H1 (cell line): ENCODE measurements around the gene PLEKHG3. TPM values are rescaled to one million over a fixed set of nuclear protein-coding genes. Genes with fewer than 3 reads are reported as not detected.
A peak's percentile ranks its signal among the peaks of the same experiment; 100 is the strongest.

Experiments used
- CTCF ChIA-PET: fragments of 300-600 bp; sonication (Branson Sonifier 250); formaldehyde crosslinking; loops from one replicate; lab custom pipeline; 2021; ENCODE audit not compliant: partially characterized antibody; lab: Charles Lee
- POLR2A ChIA-PET: fragments of 300-600 bp; sonication (Branson Sonifier 250); formaldehyde crosslinking; loops from one replicate; lab custom pipeline; 2021; ENCODE audit warnings: inconsistent platforms; ENCODE audit not compliant: partially characterized antibody; lab: Charles Lee
- DNase-seq, 2 experiments: peaks; one replicate each; pipeline versions ENCODE4 v3.0.0 to v3.0.0-alpha.2; 2010 to 2022; ENCODE audit warnings: low spot score in 2 of 2, low read depth in 1 of 2, mixed read lengths in 1 of 2
- FAIRE-seq: peaks from 2 replicates; lab custom pipeline; 2011; peaks lifted over from hg19 to GRCh38; lab: Jason Lieb, UNC
- H2AFZ ChIP-seq: 2 replicates; pipeline ENCODE4 v1.8.1; 2012; ENCODE audit warnings: low read length, inconsistent platforms
- H2AK5ac ChIP-seq: 2 replicates; pipeline ENCODE4 v1.6.1; 2013; ENCODE audit warnings: low read depth, low read length
- H2BK120ac ChIP-seq: replicated peaks from 2 replicates; pipeline ENCODE3; 2013; ENCODE audit warnings: low read depth, low read length, inconsistent platforms
- H2BK12ac ChIP-seq: 2 replicates; pipeline ENCODE4 v1.6.1; 2013; ENCODE audit warnings: low read depth, low read length
- H2BK15ac ChIP-seq: 2 replicates; pipeline ENCODE4 v1.6.1; 2013; ENCODE audit warnings: low read length
- H2BK20ac ChIP-seq: 2 replicates; pipeline ENCODE4 v1.6.1; 2013; ENCODE audit warnings: low read length
- H2BK5ac ChIP-seq: 2 replicates; pipeline ENCODE4 v1.6.1; 2013; ENCODE audit warnings: low read depth, low read length
- H3K14ac ChIP-seq: 2 replicates; pipeline ENCODE4 v1.6.1; 2013; ENCODE audit warnings: inconsistent platforms; ENCODE audit not compliant: insufficient read length
- H3K18ac ChIP-seq: 2 replicates; pipeline ENCODE4 v1.6.1; 2013; ENCODE audit warnings: low read length; ENCODE audit errors: extremely low read depth
- H3K23ac ChIP-seq: 2 replicates; pipeline ENCODE4 v1.6.1; 2013; ENCODE audit warnings: inconsistent platforms; ENCODE audit not compliant: insufficient read length
- H3K23me2 ChIP-seq: 2 replicates; pipeline ENCODE4 v1.6.1; 2013; ENCODE audit warnings: low read depth, low read length
- H3K27ac ChIP-seq: 2 replicates; pipeline ENCODE4 v1.6.1; 2011; ENCODE audit warnings: low read depth, low read length, inconsistent platforms
- H3K27me3 ChIP-seq, 4 experiments: replicated peaks in 1 of 4; 1 replicate in 1 of 4; 2 replicates in 3 of 4; pipeline versions ENCODE4 v1.6.1 to v1.8.1; 2011 to 2013; ENCODE audit warnings: low read length in 3 of 4, mild to moderate bottlenecking in 3 of 4, inconsistent platforms in 2 of 4, mixed read lengths in 2 of 4, moderate library complexity in 1 of 4; ENCODE audit not compliant: control insufficient read depth in 3 of 4, insufficient read depth in 3 of 4; ENCODE audit errors: extremely low read depth in 1 of 4
- H3K36me3 ChIP-seq, 4 experiments: 2 replicates each; pipeline versions ENCODE4 v1.6.1 to v1.8.1; 2011 to 2013; ENCODE audit warnings: mild to moderate bottlenecking in 4 of 4, low read length in 3 of 4, moderate library complexity in 2 of 4, control low read depth in 1 of 4, inconsistent platforms in 1 of 4; ENCODE audit not compliant: insufficient read depth in 4 of 4, control insufficient read depth in 2 of 4
- H3K4ac ChIP-seq: replicated peaks from 2 replicates; pipeline ENCODE3; 2013; ENCODE audit warnings: low read length, low read depth, mixed read lengths, inconsistent platforms; ENCODE audit not compliant: insufficient read length
- H3K4me1 ChIP-seq, 4 experiments: replicated peaks in 1 of 4; 1 replicate in 1 of 4; 2 replicates in 3 of 4; pipeline versions ENCODE4 v1.6.1 to v1.8.1; 2011 to 2013; ENCODE audit warnings: low read length in 3 of 4, inconsistent platforms in 2 of 4, mixed read lengths in 1 of 4; ENCODE audit not compliant: insufficient read depth in 4 of 4, control insufficient read depth in 3 of 4
- H3K4me2 ChIP-seq, 2 experiments: 2 replicates each; pipeline versions ENCODE4 v1.6.1 to v1.8.1; 2011 to 2013; ENCODE audit warnings: low read depth in 2 of 2, low read length in 2 of 2, control low read depth in 1 of 2, inconsistent platforms in 1 of 2, mild to moderate bottlenecking in 1 of 2; ENCODE audit not compliant: insufficient read depth in 1 of 2
- H3K4me3 ChIP-seq, 4 experiments: fragments of 200-600, 300-600 bp in 1 of 4; sonication (generic), shearing (Covaris generic), sonication (Bioruptor Twin) in 1 of 4; 2 replicates each; pipeline versions ENCODE4 v1.5.1 to v1.8.1; 2011 to 2016; ENCODE audit warnings: low read length in 4 of 4, low read depth in 3 of 4, control low read depth in 2 of 4, inconsistent platforms in 2 of 4, mild to moderate bottlenecking in 2 of 4, mixed read lengths in 1 of 4, moderate library complexity in 1 of 4; ENCODE audit not compliant: insufficient read depth in 2 of 4; ENCODE audit errors: extremely low read depth in 1 of 4
- H3K56ac ChIP-seq: replicated peaks from 2 replicates; pipeline ENCODE3; 2013; ENCODE audit warnings: low read depth, mild to moderate bottlenecking, mixed read lengths, low read length, inconsistent platforms; ENCODE audit not compliant: insufficient read length
- H3K79me1 ChIP-seq: 2 replicates; pipeline ENCODE4 v1.6.1; 2013; ENCODE audit warnings: low read depth, low read length, control low read depth
- H3K79me2 ChIP-seq, 2 experiments: 2 replicates each; pipeline versions ENCODE4 v1.6.1 to v1.8.1; 2012 to 2013; ENCODE audit warnings: low read length in 2 of 2, mild to moderate bottlenecking in 2 of 2, inconsistent platforms in 1 of 2; ENCODE audit not compliant: insufficient read depth in 2 of 2, control insufficient read depth in 1 of 2
- H3K9ac ChIP-seq, 4 experiments: replicated peaks in 1 of 4; 1 replicate in 1 of 4; 2 replicates in 3 of 4; pipeline versions ENCODE4 v1.6.1 to v1.8.1; 2011 to 2013; ENCODE audit warnings: low read depth in 3 of 4, low read length in 3 of 4, control low read depth in 2 of 4, mild to moderate bottlenecking in 2 of 4, moderate library complexity in 2 of 4, inconsistent platforms in 1 of 4; ENCODE audit errors: extremely low read depth in 1 of 4
- H3K9me3 ChIP-seq, 2 experiments: 2 replicates each; pipeline versions ENCODE4 v1.6.1 to v1.8.1; 2012 to 2013; ENCODE audit warnings: mild to moderate bottlenecking in 2 of 2, moderate library complexity in 2 of 2, control low read depth in 1 of 2, inconsistent platforms in 1 of 2, low read depth in 1 of 2, low read length in 1 of 2, mixed read lengths in 1 of 2; ENCODE audit not compliant: insufficient read depth in 2 of 2
- H4K20me1 ChIP-seq, 2 experiments: replicated peaks in 1 of 2; 2 replicates each; pipeline versions ENCODE3 to v1.8.1; 2011 to 2013; ENCODE audit warnings: inconsistent platforms in 2 of 2, low read length in 2 of 2, mild to moderate bottlenecking in 1 of 2; ENCODE audit not compliant: insufficient read depth in 2 of 2, control insufficient read depth in 1 of 2
- H4K5ac ChIP-seq: 2 replicates; pipeline ENCODE4 v1.6.1; 2013; ENCODE audit warnings: low read length, low read depth, mixed read lengths, inconsistent platforms; ENCODE audit not compliant: insufficient read length
- H4K8ac ChIP-seq: 2 replicates; pipeline ENCODE4 v1.8.0; 2013; ENCODE audit warnings: mild to moderate bottlenecking, moderate library complexity, low read length, inconsistent platforms; ENCODE audit not compliant: insufficient read depth; ENCODE audit errors: extremely low read depth
- H4K91ac ChIP-seq: replicated peaks from 2 replicates; pipeline ENCODE3; 2013; ENCODE audit warnings: low read length, mixed read lengths, inconsistent platforms; ENCODE audit not compliant: insufficient read length
- CBX5 ChIP-seq: fragments of 300-800, 300-1000 bp; sonication (generic); IDR thresholded peaks from 2 replicates; pipeline ENCODE4 v1.7.1; 2016; ENCODE audit warnings: antibody characterized with exemption, low read length, low read depth
- FOSL1 ChIP-seq: IDR thresholded peaks from 2 replicates; pipeline ENCODE4 v1.6.1; 2011; ENCODE audit warnings: mild to moderate bottlenecking, low read depth, low read length, moderate library complexity; ENCODE audit not compliant: insufficient read depth
- GABPA ChIP-seq: IDR thresholded peaks from 2 replicates; pipeline ENCODE4 v1.6.1; 2011; ENCODE audit warnings: mild to moderate bottlenecking, low read length, moderate library complexity, borderline replicate concordance; ENCODE audit not compliant: insufficient read depth
- POLR2A ChIP-seq, 2 experiments: IDR thresholded peaks; 1 replicate in 1 of 2; 2 replicates in 1 of 2; pipeline ENCODE4 v1.6.1; 2011; ENCODE audit warnings: low read depth in 2 of 2, low read length in 2 of 2, mild to moderate bottlenecking in 2 of 2; ENCODE audit errors: control extremely low read depth in 1 of 2
- USF2 ChIP-seq: IDR thresholded peaks from 2 replicates; pipeline ENCODE4 v1.6.1; 2011; ENCODE audit warnings: low read length, improper control_type of control experiment
- ZNF274 ChIP-seq: IDR thresholded peaks from 2 replicates; pipeline ENCODE4 v1.7.0; 2012; ENCODE audit warnings: low read length, borderline replicate concordance; ENCODE audit errors: extremely low read depth
- WGBS, 2 experiments: shearing (Covaris generic) in 1 of 2; methylation state at CpG; one replicate each; pipeline versions ENCODE4 v1.1.6 to v1.1.7; 2013 to 2015; ENCODE audit warnings: low lambda C conversion rate in 2 of 2, mixed read lengths in 2 of 2, inconsistent platforms in 1 of 2, low coverage in 1 of 2, missing lambda C conversion rate in 1 of 2; ENCODE audit not compliant: insufficient replicate concordance in 2 of 2, insufficient coverage in 1 of 2, insufficient read length in 1 of 2; ENCODE audit errors: extremely low coverage in 1 of 2, missing lambda C conversion rate in 1 of 2; 5-methylcytosine and 5-hydroxymethylcytosine counted together
- polyA plus RNA-seq, 7 experiments: library from polyadenylated mRNA; depleted of rRNA in 3 of 7; stranded (reverse) in 5 of 7; unstranded in 2 of 7; fragments of >200 nt in 5 of 7; fragments of 200-250 nt in 2 of 7; gene quantifications; 1 replicate in 5 of 7; 2 replicates in 1 of 7; 4 replicates in 1 of 7; pipeline versions ENCODE4 v1.2.1 to v1.2.3, GENCODE V29; 2011 to 2013; ENCODE audit warnings: missing spikeins in 2 of 7, mixed read lengths in 2 of 7
- total RNA-seq: library from RNA; stranded (reverse); fragmentation: NEBNext Ultra II Directional; extraction: Animal tissue kit (Norgen Biotek cat#: 25700); gene quantifications from 2 replicates; pipeline ENCODE4 v1.2.1, GENCODE V29; 2021

Gene PLEKHG3
- total and polyA plus RNA-seq, 2 of the 8 experiments (the other 6 are each of a cell fraction or from before 2014, with no cell fraction given): 43.4 to 90.6 TPM

GRCh38 chr14:64789696-64790095 is 85.5 kb downstream of the PLEKHG3 start:
- H2BK20ac ChIP-seq: no peak overlapping the region
- no peaks in the 10 kb centered on the region for H3K36me3 ChIP-seq
- no peak overlapping the region for H3K27ac ChIP-seq
- H3K18ac ChIP-seq: no peak overlapping the region; the same call in 1 of the 2 replicates
- no peak overlapping the region for H3K14ac ChIP-seq
- H4K8ac ChIP-seq: no peak overlapping the region
- no peak for DNase-seq
- peaks cover 0 to 10% (median 1%) of the 10 kb centered on the region in 4 experiments; a peak in 1 of 7 replicates for H3K4me1 ChIP-seq
- H3K9ac ChIP-seq: no peak overlapping the region
- H3K23ac ChIP-seq: no peak overlapping the region
- H3K4ac ChIP-seq: no peak overlapping the region
- 83% methylated on average over 5 of the region's 5 CpGs; no CpG with 5 or more reads in 1 of the 2 experiments for WGBS, 2 experiments
- ChIA-PET POLR2A (interaction anchor here (1.0 kb wide), 1 partner anchor 12 kb away, joined by 3 read pairs; no protein-coding TSS in a partner anchor), CTCF (interaction anchor here (0.7 to 7.2 kb wide), 15 partner anchors 8 to 130 kb away, joined by 3 to 49 read pairs (median 3); partner anchors contain the start of gene SPTB)
- no peak overlapping the region for H2BK120ac ChIP-seq
- no peak overlapping the region for H3K4me3 ChIP-seq
- no peak overlapping the region for H2AFZ ChIP-seq
- TF ChIP-seq FOSL1: no peak
- TF ChIP-seq USF2: no peak
- TF ChIP-seq ZNF274: no peak
- no peak for TF ChIP-seq POLR2A (IDR thresholded peaks at IDR 0.05; ENCODE audit: control extremely low read depth in 1 of 2, low read depth in 2 of 2, low read length in 2 of 2)
- no peak for TF ChIP-seq GABPA
- TF ChIP-seq CBX5: no peak
- H2AK5ac ChIP-seq: no peak overlapping the region
- no peak overlapping the region for H2BK12ac ChIP-seq
- H4K5ac ChIP-seq: no peak overlapping the region
- H4K91ac ChIP-seq: no peak overlapping the region
- H2BK5ac ChIP-seq: no peak overlapping the region
- H3K23me2 ChIP-seq: no peaks in the 10 kb centered on the region
- no peak for FAIRE-seq
- no peaks in the 10 kb centered on the region for H3K27me3 ChIP-seq
- no peaks in the 10 kb centered on the region for H4K20me1 ChIP-seq
- H3K9me3 ChIP-seq: no peaks in the 10 kb centered on the region; a peak in 1 of 4 replicates
- H3K79me1 ChIP-seq: no peaks in the 10 kb centered on the region
- H3K56ac ChIP-seq: no peak overlapping the region
- no peak overlapping the region for H2BK15ac ChIP-seq
- H3K4me2 ChIP-seq: peak overlapping the region in 1 of 2 experiments; percentile 4; a peak in 1 of 4 replicates
- no peaks in the 10 kb centered on the region for H3K79me2 ChIP-seq
